K562 treated with DMSO at 1 percent for 4 hours (cell line): ENCODE results near the gene RUSF1. TPM values are rescaled to one million over a fixed set of nuclear protein-coding genes. Genes with fewer than 3 reads are reported as not detected.

Source experiments
- total RNA-seq: library from RNA; unstranded; fragments of 300-600 nt; gene quantifications from 2 replicates; pipeline ENCODE4 v1.2.3, GENCODE V29; 2022; ENCODE audit not compliant: insufficient read depth

RUSF1 gene
- total RNA-seq = 51.3 and 70.1 TPM in 2 replicates

GRCh38 chr16:31507929-31508705, at the start of gene RUSF1:
Gene RUSF1, minus strand, starts transcription at chr16:31508391. Its CDS starts 18 bp downstream, at chr16:31508373.

GRCh38 chr16:31527734-31528274, 19.6 kb upstream of the RUSF1 start, which contains the start of gene AHSP:
Gene AHSP, plus strand, starts transcription at chr16:31527900. Its CDS starts 240 bp downstream, at chr16:31528140.

GRCh38 chr16:31483081-31483480, 25.1 kb downstream of the RUSF1 start, which contains the start of gene SLC5A2:
Gene SLC5A2, plus strand, starts transcription at chr16:31483123. Its CDS starts 14 bp downstream, at chr16:31483137.

GRCh38 chr16:31471875-31472708, 36.1 kb downstream of the RUSF1 start, which contains the start of gene TGFB1I1:
Gene TGFB1I1, plus strand, starts transcription at chr16:31472152. Its CDS starts 37 bp downstream, at chr16:31472189.

GRCh38 chr16:31458844-31459686, 49.1 kb downstream of the RUSF1 start, which contains the start of gene ARMC5:
Gene ARMC5, plus strand, starts transcription at chr16:31459501. Its CDS starts 24 bp downstream, at chr16:31459525.

Other genes with a start within 250 kb of the RUSF1 start
- gene ITGAM, start 248.4 kb downstream of the RUSF1 start, total RNA-seq = 2.3 and 6.3 TPM in 2 replicates
- 0.74 and 0.84 TPM in 2 replicates for gene ITGAX, start 153.2 kb downstream of the RUSF1 start, total RNA-seq
- not detected in 2 replicates for gene ITGAD, start 115.1 kb downstream of the RUSF1 start, total RNA-seq
- not detected in 2 replicates for gene COX6A2, start 80.0 kb downstream of the RUSF1 start, total RNA-seq
- gene ZNF843, start 65.6 kb downstream of the RUSF1 start, total RNA-seq = 0.50 TPM in 1 of 2 replicates, not detected in the other
- 12.8 and 17.6 TPM in 2 replicates for gene ARMC5, start 48.9 kb downstream of the RUSF1 start, total RNA-seq
- gene TGFB1I1, start 36.2 kb downstream of the RUSF1 start, total RNA-seq = 0.92 TPM in 1 of 2 replicates, not detected in the other
- 2.8 and 3.8 TPM in 2 replicates for gene SLC5A2, start 25.3 kb downstream of the RUSF1 start, total RNA-seq
- gene AHSP, start 19.5 kb upstream of the RUSF1 start, total RNA-seq = 13.2 and 20.5 TPM in 2 replicates